LNCaP clone FGC (cell line): ENCODE data around the gene SLC17A9.

ENCODE experiments used
- DNase-seq: peaks from one replicate; pipeline ENCODE4 v3.0.0-alpha.2; 2011; ENCODE audit warnings: low read depth
- H3K4me3 ChIP-seq: 2 replicates; pipeline ENCODE4 v1.5.1; 2011; ENCODE audit warnings: mild to moderate bottlenecking, low read depth, low read length, control low read depth
- CTCF ChIP-seq: IDR thresholded peaks from 2 replicates; pipeline ENCODE4 v1.5.1; 2012; ENCODE audit warnings: mild to moderate bottlenecking; ENCODE audit not compliant: control insufficient read depth, insufficient read depth; ENCODE audit errors: extremely low read depth

SLC17A9 gene

GRCh38 chr20:62947532-62948300 lies 4.8 kb upstream of the SLC17A9 start:
- no peak overlapping the region for H3K4me3 ChIP-seq
- TF ChIP-seq CTCF, result no peak
- DNase-seq, result no peak

- H3K4me3 ChIP-seq, result no peak overlapping the region
- no peak for TF ChIP-seq CTCF
- DNase-seq, result no peak
Measured at GRCh38 chr20:62949153-62949821, 3.2 kb upstream of the SLC17A9 start.

- no peak for DNase-seq
Measured at GRCh38 chr20:62949962-62950361, 2.5 kb upstream of the SLC17A9 start.

GRCh38 chr20:62950741-62951140 lies 1.8 kb upstream of the SLC17A9 start:
- TF ChIP-seq CTCF, result no peak
- H3K4me3 ChIP-seq, result no peak overlapping the region
- DNase-seq, result no peak

More at GRCh38 chr20:62949962-62950361, 2.5 kb upstream of the SLC17A9 start:
- no peak overlapping the region for H3K4me3 ChIP-seq
- TF ChIP-seq CTCF, result no peak

- no peak overlapping the region for H3K4me3 ChIP-seq
- no peak for DNase-seq
Measured at GRCh38 chr20:62951143-62951895, 1.2 kb upstream of the SLC17A9 start.

GRCh38 chr20:62951896-62952372 lies 575 bp upstream of the SLC17A9 start:
- TF ChIP-seq CTCF, result no peak
- DNase-seq, result no peak
- H3K4me3 ChIP-seq, result no peak overlapping the region

More at GRCh38 chr20:62951143-62951895, 1.2 kb upstream of the SLC17A9 start:
- no peak for TF ChIP-seq CTCF
